HG03060 (cell line): ENCODE data around the gene ZGRF1.
A peak's percentile ranks its signal among the peaks of the same experiment; 100 is the strongest.
"Not testable (repeated sequence)": the region's sequence is repeated elsewhere in the genome, so short reads cannot be mapped to it uniquely, and the experiment has no call there.

Experiments used
- ATAC-seq: cut with Tn5 transposase; IDR thresholded peaks from one replicate; pipeline ENCODE4 v1.9.1; 2021; ENCODE audit warnings: low read depth, moderate number of reproducible peaks; ENCODE audit not compliant: unreplicated experiment

ZGRF1 gene

DNA sequence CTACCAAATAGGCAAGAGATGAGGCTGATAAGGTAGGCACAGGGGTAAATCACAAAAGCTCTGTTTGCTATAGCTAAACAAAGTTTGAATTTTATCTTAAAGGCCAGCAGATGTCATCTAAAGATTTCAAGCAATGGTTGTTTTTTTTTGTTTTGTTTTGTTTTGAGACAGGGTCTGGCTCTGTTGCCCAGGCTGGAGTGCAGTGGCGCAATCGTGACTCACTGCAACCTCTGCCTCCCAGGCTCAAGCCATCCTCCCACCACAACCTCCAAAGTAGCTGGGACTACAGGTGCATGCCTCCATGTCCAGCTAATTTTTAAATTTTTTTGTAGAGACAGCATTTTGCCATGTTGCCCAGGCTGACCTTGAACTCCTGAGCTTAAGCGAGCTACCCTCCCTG, 77.7 kb downstream of the ZGRF1 start:
- ATAC-seq, result no peak

- no peak for ATAC-seq
Observed at GRCh38 chr4:112557676-112558411, 78.9 kb downstream of the ZGRF1 start.

GRCh38 chr4:112554271-112554670, 82.4 kb downstream of the ZGRF1 start:
- ATAC-seq, result not testable (repeated sequence)

GRCh38 chr4:112552668-112553067, 84.0 kb downstream of the ZGRF1 start:
- no peak for ATAC-seq

- no peak for ATAC-seq
Observed at GRCh38 chr4:112550728-112551127, 86.0 kb downstream of the ZGRF1 start.

- ATAC-seq, result no peak
Observed at GRCh38 chr4:112546476-112546875, 90.2 kb downstream of the ZGRF1 start.

DNA sequence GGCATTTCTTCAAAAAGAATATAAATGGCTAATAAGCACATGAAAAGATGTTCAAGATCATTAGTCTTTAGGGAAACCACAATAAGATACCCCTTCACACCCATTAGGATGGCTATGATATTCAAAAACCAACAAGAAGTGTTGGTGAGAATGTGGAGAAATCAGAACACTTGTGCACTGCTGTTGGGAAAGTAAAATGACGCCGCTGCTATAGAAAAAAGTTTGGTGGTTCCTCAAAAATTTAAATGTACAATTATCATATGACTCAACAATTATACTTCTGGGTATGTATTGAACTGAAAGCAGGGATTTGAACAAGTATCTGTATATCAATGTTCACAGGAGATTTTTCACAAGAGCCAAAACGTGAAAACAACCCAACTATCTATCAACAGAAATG, 91.4 kb downstream of the ZGRF1 start:
- ATAC-seq, result no peak

DNA sequence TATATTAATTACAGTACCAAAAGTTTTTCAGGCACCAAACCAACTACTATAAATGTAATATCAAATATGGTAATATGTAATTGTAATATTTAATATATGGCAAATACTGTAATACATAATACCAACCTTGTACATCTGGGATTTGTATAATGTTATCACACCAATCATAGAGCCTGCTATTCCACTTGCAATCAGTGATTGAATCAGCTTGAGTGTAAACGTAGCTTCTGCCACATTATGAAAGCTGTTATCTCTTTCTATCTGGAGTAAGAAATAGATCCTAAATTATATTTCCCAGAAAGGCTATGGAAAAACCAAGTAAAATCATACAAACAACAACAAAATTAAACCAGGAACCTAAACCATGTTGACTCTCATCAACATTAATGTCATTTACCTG, 96.0 kb downstream of the ZGRF1 start:
- no peak for ATAC-seq

- no peak for ATAC-seq
Observed at GRCh38 chr4:112536123-112536522, 100.6 kb downstream of the ZGRF1 start.

GRCh38 chr4:112532267-112532666, 104.4 kb downstream of the ZGRF1 start:
- ATAC-seq, result no peak

DNA sequence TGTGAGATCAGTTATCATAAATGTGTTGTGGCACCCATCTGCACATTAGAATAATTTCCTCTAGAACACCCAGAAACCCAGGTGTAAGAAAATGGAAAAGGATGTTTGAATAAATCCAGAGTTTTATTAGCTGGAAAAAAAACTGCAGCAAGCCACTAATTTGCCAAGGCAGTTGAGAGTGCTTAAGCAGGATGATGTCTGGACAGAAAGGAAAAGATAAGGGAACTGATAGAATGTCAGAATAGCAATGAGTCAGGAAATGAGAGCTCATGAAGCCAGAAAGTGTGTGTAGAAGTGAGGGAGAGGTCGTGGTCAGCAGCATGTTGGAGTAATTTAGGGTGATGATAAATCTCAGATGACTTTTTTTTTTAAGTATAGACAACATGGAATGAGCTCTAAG, 105.6 kb downstream of the ZGRF1 start:
- ATAC-seq, result no peak

GRCh38 chr4:112526061-112526460, 110.6 kb downstream of the ZGRF1 start:
- ATAC-seq, result no peak

- ATAC-seq, result peak; percentile 64
Observed at GRCh38 chr4:112523764-112524505, 112.8 kb downstream of the ZGRF1 start.

DNA sequence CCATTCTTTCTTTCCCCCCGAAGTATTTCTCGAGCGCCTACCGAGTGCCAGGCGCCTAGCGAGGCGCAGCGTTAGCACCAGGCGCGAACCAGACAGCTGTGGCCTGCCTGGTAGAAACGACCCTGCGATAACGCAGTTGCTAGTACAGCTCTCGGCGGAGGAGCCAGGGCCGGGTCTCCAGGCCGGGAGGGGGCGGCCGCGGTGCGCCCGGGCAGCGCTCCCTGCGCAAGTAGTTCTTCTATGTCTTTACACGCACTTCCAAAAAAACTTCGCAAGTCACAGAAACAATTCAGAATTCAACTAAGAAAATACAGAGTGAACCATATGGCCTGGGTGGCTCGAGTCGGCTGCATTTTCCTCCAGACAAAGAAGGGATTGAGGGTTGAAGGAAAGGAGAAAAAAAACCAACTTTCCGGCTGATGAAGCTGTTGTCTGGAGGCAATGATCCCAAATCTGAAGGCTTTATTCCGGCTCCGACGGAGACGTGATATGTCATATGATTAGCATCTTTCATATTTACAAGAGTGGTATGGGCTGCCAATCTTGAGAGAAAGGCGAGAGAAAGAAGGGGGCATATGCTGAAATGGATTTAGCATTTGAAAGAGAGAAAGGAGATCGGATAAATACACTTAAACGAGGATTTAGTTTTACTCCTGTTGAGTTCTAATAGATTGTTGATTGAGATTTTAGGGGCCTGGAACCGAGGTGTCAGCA, 113.5 kb downstream of the ZGRF1 start:
- no peak for ATAC-seq

- not testable (repeated sequence) for ATAC-seq
Observed at GRCh38 chr4:112522431-112522830, 114.3 kb downstream of the ZGRF1 start.

GRCh38 chr4:112521123-112522023, 115.3 kb downstream of the ZGRF1 start:
- ATAC-seq, result no peak

DNA sequence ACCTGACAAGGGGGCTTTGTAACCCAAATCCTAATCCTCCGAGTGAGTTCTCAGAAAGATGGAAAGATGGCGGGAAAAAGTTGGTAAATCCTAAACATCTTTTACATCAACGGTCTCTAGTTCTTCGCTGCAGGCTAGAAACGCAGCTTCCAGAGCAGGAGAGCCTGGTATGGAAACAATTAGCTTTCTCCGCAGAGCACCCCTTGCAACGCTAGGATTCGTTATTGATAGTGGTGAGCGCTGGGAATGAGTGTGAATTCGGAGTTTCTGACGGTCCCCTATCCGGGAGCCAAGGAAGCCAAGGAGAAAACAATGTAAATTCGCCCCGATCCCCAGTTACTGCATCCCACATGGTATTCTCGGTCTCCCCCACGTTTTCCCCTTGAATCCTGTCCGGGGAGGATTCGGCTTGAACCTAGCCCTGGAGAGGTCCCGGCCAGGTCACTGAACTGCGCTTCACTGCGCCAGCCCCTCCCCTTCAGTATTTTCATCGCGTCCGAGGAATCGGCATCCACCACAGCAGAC, 116.0 kb downstream of the ZGRF1 start:
- ATAC-seq, result no peak

GRCh38 chr4:112519689-112520597, 116.8 kb downstream of the ZGRF1 start:
- ATAC-seq, result no peak

- ATAC-seq, result no peak
Observed at GRCh38 chr4:112518675-112519074, 118.0 kb downstream of the ZGRF1 start.
